Uterus (tissue), 2 donors: ENCODE data around the gene FUT1.
"Not testable (repeated sequence)": the region's sequence is repeated elsewhere in the genome, so short reads cannot be mapped to it uniquely, and the experiment has no call there.

Experiments used
- CTCF ChIP-seq, 4 experiments: fragments of 200-600 bp in 2 of 4; fragments of 450-650 bp in 2 of 4; sonication (generic) in 2 of 4; IDR thresholded peaks; one replicate each; pipeline ENCODE4 v1.5.1; 2016 to 2019; ENCODE audit warnings: antibody characterized with exemption in 4 of 4, mild to moderate bottlenecking in 2 of 4, moderate library complexity in 1 of 4
- POLR2A ChIP-seq, 2 donors: fragments of 450-650 bp; IDR thresholded peaks; one replicate each; pipeline ENCODE4 v1.6.1; 2016; ENCODE audit warnings: antibody characterized with exemption in 2 of 2, mild to moderate bottlenecking in 1 of 2, moderate library complexity in 1 of 2

DNA sequence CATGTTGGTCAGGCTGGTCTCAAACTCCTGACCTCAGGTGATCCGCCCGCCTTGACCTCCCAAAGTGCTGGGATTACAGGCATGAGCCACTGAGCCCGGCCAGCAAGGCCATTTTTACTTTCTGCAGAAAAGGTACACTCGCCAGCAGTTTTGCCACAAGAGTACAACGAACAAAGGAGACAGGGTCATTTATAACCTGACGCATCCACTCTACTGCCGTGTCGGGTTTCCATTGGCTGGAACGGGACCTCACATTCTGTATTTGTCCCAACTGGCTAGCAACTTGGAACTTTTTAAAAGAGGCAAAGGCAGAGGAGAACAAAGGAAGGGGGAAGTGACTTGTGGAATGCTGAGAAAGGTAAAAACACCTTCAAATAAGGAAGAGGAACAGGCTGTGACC lies 34.9 kb upstream of the FUT1 start:
- TF ChIP-seq CTCF, POLR2A (IDR thresholded peaks at IDR 0.05): not testable (repeated sequence)
